GM20000 (cell line): Measurements from ENCODE around the gene CLCNKA.
"Not testable (repeated sequence)": the region's sequence is repeated elsewhere in the genome, so short reads cannot be mapped to it uniquely, and the experiment has no call there.

Source experiments
- DNase-seq: peaks from one replicate; pipeline ENCODE4 v3.0.0; 2012; ENCODE audit warnings: low spot score
- CTCF ChIP-seq: IDR thresholded peaks from 2 replicates; pipeline ENCODE4 v1.5.1; 2012; ENCODE audit warnings: mild to moderate bottlenecking, control low read depth; ENCODE audit errors: extremely low read depth, missing control alignments

The CLCNKA gene

GRCh38 chr1:16021681-16022080, at the start of gene CLCNKA:
Gene CLCNKA, plus strand, starts transcription at chr1:16022036. Its CDS starts 584 bp downstream, at chr1:16022620.
- no peak for DNase-seq
- TF ChIP-seq CTCF, result no peak

- no peak for TF ChIP-seq CTCF
- no peak for DNase-seq
Observed at GRCh38 chr1:15972409-15972808, 49.4 kb upstream of the CLCNKA start.

GRCh38 chr1:15973772-15974171, 48.1 kb upstream of the CLCNKA start:
- no peak for TF ChIP-seq CTCF
- DNase-seq, result no peak

GRCh38 chr1:15974855-15975254, 47.0 kb upstream of the CLCNKA start:
- DNase-seq, result peak; percentile 69

GRCh38 chr1:15975358-15975804, 46.5 kb upstream of the CLCNKA start:
- DNase-seq, result peak; percentile 87

More at GRCh38 chr1:15974855-15975254, 47.0 kb upstream of the CLCNKA start:
- TF ChIP-seq CTCF, result no peak

GRCh38 chr1:15975805-15976680, 45.8 kb upstream of the CLCNKA start, which contains the start of gene ZBTB17:
Gene ZBTB17, minus strand, starts transcription at chr1:15976101. Its CDS starts 27,606 bp downstream, at chr1:15948495.
- TF ChIP-seq CTCF, result no peak
- peak; percentile 95 for DNase-seq

More at GRCh38 chr1:15975358-15975804, 46.5 kb upstream of the CLCNKA start:
- no peak for TF ChIP-seq CTCF

GRCh38 chr1:15977947-15978346, 43.9 kb upstream of the CLCNKA start:
- not testable (repeated sequence) for DNase-seq

- DNase-seq, result no peak
- TF ChIP-seq CTCF, result no peak
Observed at GRCh38 chr1:15981679-15982078, 40.2 kb upstream of the CLCNKA start.
